Right lobe of liver (tissue), 6 donors: ENCODE results near the gene TDRD12. TPM values are rescaled to one million over a fixed set of nuclear protein-coding genes. Genes with fewer than 3 reads are reported as not detected.
"Not testable (repeated sequence)": the region's sequence is repeated elsewhere in the genome, so short reads cannot be mapped to it uniquely, and the experiment has no call there.

Experiments
- ATAC-seq, 4 donors: fragments of 200-7000 bp; cut with Tn5 transposase; one replicate each; pipeline ENCODE4 v1.9.1; 2020; ENCODE audit warnings: mild to moderate bottlenecking in 4 of 4, moderate library complexity in 4 of 4
- DNase-seq, 3 donors: peaks; one replicate each; pipeline ENCODE4 v3.0.0-alpha.2; 2020
- H3K27ac ChIP-seq, 3 donors: fragments of 200-600 bp; one replicate each; pipeline ENCODE4 v1.8.0; 2022
- H3K27me3 ChIP-seq, 2 donors: fragments of 200-600 bp; one replicate each; pipeline ENCODE4 v1.8.0; 2022
- H3K36me3 ChIP-seq, 4 donors: fragments of 200-600 bp; sonication (generic) in 1 of 4; one replicate each; pipeline versions ENCODE4 v1.5.1 to v1.8.0; 2017 to 2022; ENCODE audit warnings: control low read depth in 1 of 4
- H3K4me1 ChIP-seq, 4 donors: fragments of 200-600 bp; sonication (generic) in 1 of 4; one replicate each; pipeline versions ENCODE4 v1.5.1 to v1.8.0; 2017 to 2022; ENCODE audit warnings: control low read depth in 1 of 4
- H3K4me3 ChIP-seq, 3 donors: fragments of 200-600 bp; one replicate each; pipeline ENCODE4 v1.8.0; 2022
- H3K9me3 ChIP-seq, 4 donors: fragments of 200-600 bp; sonication (generic) in 1 of 4; one replicate each; pipeline versions ENCODE4 v1.5.1 to v1.8.0; 2017 to 2022; ENCODE audit warnings: control low read depth in 1 of 4
- CTCF ChIP-seq, 4 donors: fragments of 200-600 bp in 3 of 4; fragments of 450-650 bp in 1 of 4; IDR thresholded peaks; one replicate each; pipeline versions ENCODE4 v1.5.1 to v1.8.0; 2016 to 2022; ENCODE audit warnings: antibody characterized with exemption in 4 of 4, mild to moderate bottlenecking in 2 of 4
- POLR2A ChIP-seq: fragments of 450-650 bp; IDR thresholded peaks from one replicate; pipeline ENCODE4 v1.6.1; 2017; ENCODE audit warnings: antibody characterized with exemption, mild to moderate bottlenecking
- whole genome bisulfite sequencing: methylation state at CpG from one replicate; pipeline ENCODE4 v1.1.6; 2018; ENCODE audit warnings: low coverage, low lambda C conversion rate; ENCODE audit not compliant: insufficient coverage; ENCODE audit errors: missing lambda C conversion rate; 5-methylcytosine and 5-hydroxymethylcytosine counted together
- intact Hi-C, 2 donors: fragments of 100-400 bp; cut with DNase I; formaldehyde crosslinking; loops; one replicate each; pipeline versions ENCODE4 v1.11.2 to v1.14.1; 2022
- total RNA-seq, 6 experiments: library from RNA; depleted of rRNA in 2 of 6; stranded (reverse); fragments of >200 nt in 2 of 6; fragmentation: NEBNext Ultra II Directional in 3 of 6; extraction: Animal tissue kit (Norgen Biotek cat#: 25700) in 3 of 6; gene quantifications; one replicate each; pipeline versions ENCODE4 v1.1.0 to v1.2.4, GENCODE V29; 2016 to 2023
- donor health status: DM: no; HTN: yes; CAD: no.
- donor health status: DM: no; HTN: no; CAD: no.
- donor health status: DM: no; HTN: no; CAD: no.
- donor health status: DM: no; HTN: yes; CAD: no.
- donor health status: DM: no; HTN: yes; CAD: no.

Gene TDRD12
- total RNA-seq, 6 experiments from 2014 or later = 0.17 TPM; not detected in 5

DNA sequence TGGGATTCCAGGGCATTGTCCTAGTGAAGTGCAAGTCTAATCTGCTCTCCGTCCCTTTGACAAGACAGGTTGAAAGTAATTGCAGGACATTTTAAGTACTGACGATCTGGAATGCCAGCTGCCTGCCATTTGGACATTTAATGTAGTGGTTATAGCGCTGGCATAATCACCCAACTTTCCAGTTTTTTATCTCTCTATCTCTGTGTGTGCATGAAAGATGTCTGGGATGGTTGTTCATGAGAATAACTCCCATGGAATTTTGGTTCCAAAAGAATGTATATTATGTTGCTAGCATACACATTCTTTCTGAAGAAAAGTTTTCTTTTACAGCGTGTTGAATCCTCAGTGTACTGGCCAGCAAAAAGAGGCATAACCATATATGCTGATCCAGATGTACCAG is 53.6 kb downstream of the TDRD12 start:
- intact Hi-C loops = no loop called here
- Histone ChIP-seq H3K4me1 (no peaks in the 10 kb centered on the region), H3K36me3 (no peaks in the 10 kb centered on the region), H3K9me3 (no peaks in the 10 kb centered on the region), H3K27ac (no peak overlapping the region), H3K4me3 (no peak overlapping the region), H3K27me3 (no peaks in the 10 kb centered on the region)
- DNase-seq (no peak), ATAC-seq (no peak)
- 74% methylated on average over 4 of the region's 4 CpGs for WGBS
- no peak for TF ChIP-seq CTCF (IDR thresholded peaks at IDR 0.05)
- TF ChIP-seq POLR2A = no peak

DNA sequence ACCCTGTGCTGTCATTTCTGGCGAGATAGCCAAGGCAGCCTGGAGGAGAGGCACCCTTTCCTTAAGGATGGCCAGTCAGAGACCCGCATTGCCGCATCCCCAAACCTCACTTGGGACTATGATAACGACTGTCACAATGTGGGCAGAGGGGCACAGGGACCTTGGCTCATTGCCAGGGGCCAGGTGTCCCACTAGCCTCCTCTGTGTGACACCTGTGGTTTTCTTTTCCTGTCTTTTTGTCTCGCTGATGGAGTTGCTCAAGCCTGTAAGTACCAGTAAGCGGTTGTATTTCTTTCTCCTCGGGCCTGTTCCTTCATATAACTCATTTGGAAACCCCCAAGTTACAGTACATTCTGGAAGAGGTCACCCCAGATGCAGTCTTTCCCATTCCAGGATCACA is 59.5 kb downstream of the TDRD12 start:
- no peaks in the 10 kb centered on the region for H3K27me3 ChIP-seq
- H3K36me3 ChIP-seq = no peaks in the 10 kb centered on the region
- no peak overlapping the region for H3K4me3 ChIP-seq
- no peak overlapping the region for H3K27ac ChIP-seq
- H3K4me1 ChIP-seq = no peaks in the 10 kb centered on the region
- WGBS = 86% methylated on average over 3 of the region's 7 CpGs
- ATAC-seq = no peak
- intact Hi-C loops = no loop called here
- no peak for TF ChIP-seq CTCF (IDR thresholded peaks at IDR 0.05)
- no peak for TF ChIP-seq POLR2A
- H3K9me3 ChIP-seq = no peaks in the 10 kb centered on the region
- DNase-seq = no peak

DNA sequence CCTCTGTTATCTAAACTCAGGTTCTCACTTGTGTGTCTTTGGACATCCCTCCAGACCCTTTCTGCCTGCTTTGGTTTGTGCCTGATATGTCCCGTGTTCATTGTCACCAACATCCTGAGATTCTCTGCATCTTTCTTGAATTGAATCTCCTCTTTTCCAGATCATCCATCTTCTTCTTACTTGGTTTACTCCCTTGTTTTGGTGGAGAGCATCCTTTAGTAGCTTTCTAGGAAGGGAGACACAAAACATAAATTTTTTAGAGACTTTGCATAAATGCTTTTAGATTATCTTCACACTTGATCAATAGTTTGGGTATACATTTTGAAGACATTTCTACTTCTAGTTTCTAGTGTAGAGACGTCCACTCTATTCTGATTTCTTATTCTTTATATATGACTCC is 61.7 kb downstream of the TDRD12 start:
- Histone ChIP-seq H3K4me1 (no peaks in the 10 kb centered on the region), H3K27ac (no peak overlapping the region), H3K27me3 (no peaks in the 10 kb centered on the region), H3K36me3 (no peaks in the 10 kb centered on the region), H3K4me3 (no peak overlapping the region), H3K9me3 (no peaks in the 10 kb centered on the region)
- WGBS = 71% methylated on average over 2 of the region's 2 CpGs
- intact Hi-C loops = no loop called here
- ATAC-seq (no peak), DNase-seq (no peak)
- TF ChIP-seq POLR2A (no peak), CTCF (IDR thresholded peaks at IDR 0.05) (no peak)

GRCh38 chr19:32782089-32782488 is 62.5 kb downstream of the TDRD12 start:
- intact Hi-C loops, ATAC-seq, H3K9me3 ChIP-seq, H3K4me1 ChIP-seq, H3K27ac ChIP-seq, H3K36me3 ChIP-seq, H3K27me3 ChIP-seq, H3K4me3 ChIP-seq, DNase-seq: not testable (repeated sequence)
- WGBS = 90% methylated on average over 1 of the region's 1 CpG

DNA sequence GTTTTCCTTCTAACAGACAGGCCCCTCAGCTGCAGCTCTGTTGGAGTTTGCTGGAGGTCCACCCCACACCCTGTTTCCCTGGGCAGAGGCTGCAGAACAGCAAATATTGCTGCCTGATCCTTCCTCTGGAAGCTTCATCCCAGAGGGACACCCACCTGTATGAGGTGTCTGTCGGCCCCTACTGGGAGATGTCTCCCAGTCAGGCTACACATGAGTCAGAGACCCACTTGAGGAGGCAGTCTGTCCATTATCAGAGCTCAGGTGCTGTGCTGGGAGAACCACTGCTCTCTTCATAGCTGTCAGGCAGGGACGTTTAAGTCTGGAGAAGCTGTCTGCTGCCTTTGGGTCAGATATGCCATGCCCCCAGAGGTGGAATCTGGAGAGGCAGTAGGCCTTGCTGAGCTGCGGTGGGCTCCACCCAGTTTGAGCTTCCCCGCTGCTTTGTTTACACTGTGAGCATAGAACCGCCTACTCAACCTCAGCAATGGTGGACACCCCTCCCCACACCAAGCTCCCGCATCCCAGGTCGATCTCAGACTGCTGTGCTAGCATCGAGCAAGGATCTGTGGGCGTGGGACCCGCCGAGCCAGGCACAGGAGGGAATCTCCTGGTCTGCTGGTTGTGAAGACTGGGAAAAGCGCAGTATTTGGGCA is 67.7 kb downstream of the TDRD12 start:
- ATAC-seq, H3K36me3 ChIP-seq, H3K27ac ChIP-seq, H3K27me3 ChIP-seq, H3K4me1 ChIP-seq, H3K9me3 ChIP-seq, H3K4me3 ChIP-seq, intact Hi-C loops, DNase-seq: not testable (repeated sequence)
- 60% methylated on average over 1 of the region's 12 CpGs for WGBS

GRCh38 chr19:32787895-32788294 is 68.3 kb downstream of the TDRD12 start:
- H3K27me3 ChIP-seq, H3K36me3 ChIP-seq, H3K4me1 ChIP-seq, H3K27ac ChIP-seq, H3K4me3 ChIP-seq, H3K9me3 ChIP-seq, DNase-seq, intact Hi-C loops, ATAC-seq: not testable (repeated sequence)
- WGBS = 89% methylated on average over 3 of the region's 5 CpGs
